Stimulated activated CD8-positive, alpha-beta memory T cell treated with anti-CD3 and anti-CD28 coated beads, Interleukin-4, amount 100 ng/mL, for 1 hour (primary cell): Measurements from ENCODE around the gene ZNF296.

Experiments
- DNase-seq, 2 donors: peaks; one replicate each; pipeline ENCODE4 v3.0.0-alpha.2; 2020; ENCODE audit warnings: low read depth in 2 of 2, low spot score in 1 of 2

ZNF296 gene

DNA sequence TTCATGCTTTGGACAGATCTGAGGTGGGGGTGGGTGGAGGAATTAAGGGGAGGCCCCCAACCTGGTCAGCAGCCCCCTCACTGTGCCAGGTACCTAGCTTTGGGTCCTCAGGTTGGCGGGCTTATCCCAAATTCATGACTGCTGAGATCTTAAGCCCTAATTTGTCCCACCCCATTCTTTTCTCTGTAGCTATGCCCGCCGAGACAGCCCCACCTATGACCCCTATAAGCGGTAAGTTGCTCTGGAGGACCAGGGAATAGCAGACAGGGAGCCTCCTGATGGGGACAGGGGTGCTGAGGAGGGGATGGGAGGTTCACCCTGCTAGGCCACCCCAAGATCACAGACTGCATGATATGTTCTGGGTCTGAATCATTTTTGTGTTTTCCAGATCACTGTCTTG is 14.3 kb downstream of the ZNF296 start:
- no peak for DNase-seq

DNA sequence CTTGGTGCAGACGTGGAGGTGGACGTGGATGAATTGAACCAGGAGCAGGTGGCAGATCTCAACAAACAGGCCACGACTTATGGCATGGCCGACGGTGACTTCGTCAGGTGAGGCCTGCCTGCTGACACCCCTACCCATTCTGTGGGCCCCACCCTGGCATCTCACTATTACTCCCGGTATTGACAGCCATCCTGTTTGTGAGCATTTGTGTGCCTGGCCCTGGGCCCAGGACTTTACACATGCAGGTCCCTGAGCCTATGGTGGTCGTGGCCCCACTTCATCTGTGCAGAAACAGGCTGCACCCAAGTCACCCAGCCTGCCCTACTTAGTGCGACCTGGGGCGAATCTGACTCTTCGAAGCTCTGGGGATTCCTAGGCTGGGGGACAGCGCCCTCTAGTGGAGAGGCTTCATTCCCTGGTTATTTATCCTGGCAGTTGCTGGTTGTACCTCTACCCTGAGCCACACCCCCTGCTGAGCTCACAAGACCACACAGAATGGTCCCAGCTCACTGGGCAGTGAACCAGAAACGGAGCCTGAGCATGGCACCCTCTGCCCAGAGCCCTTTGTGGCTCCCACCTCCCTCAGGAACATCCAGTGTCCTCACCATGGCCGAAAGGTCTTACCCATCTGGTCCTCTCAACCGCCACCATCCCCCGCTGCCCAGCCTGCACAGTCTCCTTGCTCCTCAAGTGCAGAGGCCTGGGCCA is 16.9 kb downstream of the ZNF296 start:
- peak; percentile 72 to 75 for DNase-seq

DNA sequence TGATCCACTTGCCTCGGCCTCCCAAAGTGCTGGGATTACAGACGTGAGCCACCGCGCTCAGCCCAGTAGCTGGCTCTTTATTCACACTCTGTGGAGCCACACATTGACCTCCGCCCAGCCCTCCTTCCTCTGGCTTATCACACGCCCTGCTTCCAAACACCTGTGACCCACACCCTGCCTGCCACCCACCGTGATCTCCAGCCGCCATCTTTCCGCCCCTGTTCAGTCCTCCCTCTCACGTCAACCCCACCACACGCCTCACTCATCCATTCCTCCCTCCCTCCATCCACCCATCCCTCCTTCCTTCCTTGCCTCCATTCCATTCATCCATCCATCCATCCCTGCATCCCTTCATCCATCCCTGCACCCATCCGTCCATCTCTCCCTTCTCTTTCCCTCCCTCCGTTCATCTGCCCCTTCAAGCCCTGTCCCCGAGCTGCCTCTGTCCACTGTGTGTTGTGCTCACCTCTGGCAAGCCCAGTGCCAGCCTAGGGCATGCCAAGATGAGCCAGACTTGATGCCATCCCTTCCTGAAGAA is 17.6 kb downstream of the ZNF296 start:
- no peak for DNase-seq

DNA sequence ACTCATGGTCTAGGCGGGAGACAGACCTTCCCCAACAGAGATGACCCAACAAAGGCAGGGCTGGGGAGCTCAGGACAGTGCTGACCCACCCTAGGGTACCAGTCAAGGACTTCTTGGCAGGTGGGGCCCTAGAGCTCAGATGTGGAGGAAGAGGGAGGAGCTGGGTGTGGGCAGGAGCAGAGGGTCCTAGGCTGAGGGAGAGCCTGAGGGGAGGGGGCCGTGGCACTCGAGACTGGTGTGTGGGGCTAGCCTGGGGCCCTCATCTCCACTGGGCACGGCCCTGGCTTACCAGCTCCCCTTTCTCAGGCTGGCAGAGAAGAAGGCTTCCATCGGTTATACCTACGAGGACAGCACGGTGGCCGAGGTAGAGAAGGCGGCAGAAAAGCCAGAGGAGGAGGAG is 18.8 kb downstream of the ZNF296 start:
- DNase-seq: no peak

DNA sequence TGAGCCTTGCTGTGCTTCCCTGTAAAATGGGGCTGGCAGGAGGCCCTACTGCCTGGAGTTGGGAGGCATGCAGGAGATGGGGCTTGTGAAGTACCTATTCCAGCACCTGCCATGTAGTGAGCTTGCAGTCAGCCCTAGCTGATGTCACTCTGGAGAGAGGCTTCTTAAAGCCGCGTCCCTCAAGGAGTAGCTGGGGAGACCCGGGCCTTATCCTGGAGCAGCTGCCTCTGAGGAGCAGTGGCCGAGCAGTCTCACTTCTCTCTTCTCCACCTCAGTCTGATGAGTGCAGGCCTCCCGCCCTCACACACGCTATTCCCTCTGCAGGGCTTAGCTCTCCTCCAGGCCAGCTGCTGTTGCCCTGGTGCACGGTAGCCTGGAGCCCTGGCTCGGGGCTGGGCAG is 19.4 kb downstream of the ZNF296 start:
- DNase-seq: no peak

DNA sequence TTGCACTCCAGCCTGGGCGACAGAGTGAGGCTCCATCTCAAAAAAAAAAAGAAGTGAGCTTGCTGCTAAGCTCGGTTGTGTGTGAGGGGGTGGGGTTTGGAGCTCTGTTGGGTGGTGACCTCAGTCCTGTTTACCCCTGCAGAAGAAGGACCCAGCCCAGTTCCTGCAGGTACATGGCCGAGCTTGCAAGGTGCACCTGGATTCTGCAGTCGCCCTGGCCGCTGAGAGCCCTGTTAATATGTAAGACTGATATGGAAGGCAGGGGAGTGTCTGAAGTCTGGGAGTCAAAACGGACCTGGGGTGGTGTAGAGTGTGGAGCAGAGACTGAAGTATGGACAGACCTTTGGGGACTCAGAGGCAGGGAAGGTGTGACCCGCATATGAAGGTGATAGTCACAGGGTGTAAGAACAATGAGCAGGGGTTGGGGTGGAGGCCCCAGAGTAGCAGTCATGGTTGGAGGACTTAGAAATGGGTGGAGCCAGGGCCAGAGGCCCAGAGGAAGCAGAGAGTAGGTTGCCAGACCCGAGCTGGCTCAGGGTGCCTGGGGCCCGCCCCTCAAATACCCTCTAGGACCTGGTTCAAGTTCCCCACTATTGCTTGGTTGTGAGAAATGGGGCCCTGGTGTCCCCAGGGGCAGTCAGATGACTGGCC is 24.2 kb downstream of the ZNF296 start:
- DNase-seq: no peak

DNA sequence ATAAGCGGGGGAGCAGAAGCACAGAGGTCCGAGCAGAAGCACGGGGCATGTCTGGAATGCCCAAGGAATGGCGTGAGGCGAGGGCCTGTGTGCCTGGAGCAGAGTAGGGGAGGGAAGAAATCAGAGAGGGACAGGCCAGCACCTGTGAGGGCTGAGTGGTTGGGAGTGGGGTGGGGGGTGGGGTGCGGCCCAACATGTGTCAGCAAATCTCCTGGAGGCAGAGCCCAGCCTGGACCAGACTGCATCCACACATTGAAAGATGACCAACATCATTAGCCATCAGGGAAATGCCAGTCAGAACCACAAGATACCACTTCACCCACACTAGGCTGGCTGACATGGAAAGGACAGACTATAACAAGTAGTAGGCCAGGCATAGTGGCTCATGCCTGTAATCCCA is 26.2 kb downstream of the ZNF296 start:
- no peak for DNase-seq

DNA sequence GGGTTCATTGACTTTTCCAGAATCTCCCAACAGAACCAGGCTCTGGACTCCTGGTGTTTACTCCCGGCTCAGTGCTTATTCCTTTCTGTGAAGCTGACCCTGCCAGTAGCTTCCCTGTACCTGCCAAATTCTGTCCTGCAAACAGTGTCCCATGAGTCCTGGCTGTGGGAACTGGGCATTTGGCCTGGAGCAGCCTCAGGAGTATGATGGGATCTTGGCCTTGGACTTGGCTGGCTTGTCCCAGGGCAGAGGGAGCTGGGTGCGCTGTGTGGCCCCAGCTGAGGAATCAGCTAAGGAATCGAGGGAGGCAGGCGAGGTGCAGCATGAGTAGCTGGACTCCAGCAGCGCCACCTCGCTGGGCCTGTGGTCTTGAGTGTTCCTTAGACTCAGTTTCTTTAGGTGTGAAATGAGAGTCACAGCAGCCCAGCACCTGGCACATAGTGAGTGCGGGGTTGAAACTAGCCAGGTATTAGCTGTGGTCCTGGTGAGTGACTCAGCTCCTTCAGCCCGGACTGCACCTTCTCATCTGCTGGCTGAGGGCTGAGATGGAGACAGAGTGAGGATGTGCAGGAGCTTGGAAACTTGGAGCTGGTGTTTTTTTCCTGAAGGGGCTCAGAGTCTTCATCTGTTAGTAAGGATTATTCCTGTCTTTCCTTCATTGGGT is 27.1 kb downstream of the ZNF296 start:
- no peak for DNase-seq

DNA sequence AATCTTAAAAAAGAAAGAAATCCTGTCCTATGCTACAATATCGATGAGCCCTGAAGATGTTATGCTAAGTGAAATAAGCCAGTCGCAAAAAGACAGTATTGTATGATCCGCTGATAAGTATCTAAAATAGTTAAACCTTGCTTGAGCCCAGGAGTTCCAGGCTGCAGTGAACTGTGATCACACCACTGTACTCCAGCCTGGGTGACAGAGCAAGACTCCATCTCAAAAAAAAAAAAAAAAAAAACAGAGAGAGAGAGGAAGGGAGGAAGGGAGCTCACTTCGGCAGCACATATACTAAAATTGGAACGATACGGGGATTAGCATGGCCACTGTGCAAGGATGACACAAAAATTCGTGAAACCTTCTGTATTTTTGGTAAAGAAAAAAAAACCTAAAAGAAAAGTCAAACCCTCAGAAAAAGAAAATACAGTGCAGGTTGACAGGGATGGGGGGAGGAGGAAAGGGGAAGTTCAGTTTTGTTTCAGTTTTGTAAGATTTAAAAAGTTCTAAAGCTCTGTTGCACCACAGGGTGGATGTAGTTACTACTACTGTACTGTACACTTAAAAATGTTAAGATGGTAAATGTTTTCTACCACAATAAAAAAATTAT is 29.0 kb downstream of the ZNF296 start:
- DNase-seq: no peak

DNA sequence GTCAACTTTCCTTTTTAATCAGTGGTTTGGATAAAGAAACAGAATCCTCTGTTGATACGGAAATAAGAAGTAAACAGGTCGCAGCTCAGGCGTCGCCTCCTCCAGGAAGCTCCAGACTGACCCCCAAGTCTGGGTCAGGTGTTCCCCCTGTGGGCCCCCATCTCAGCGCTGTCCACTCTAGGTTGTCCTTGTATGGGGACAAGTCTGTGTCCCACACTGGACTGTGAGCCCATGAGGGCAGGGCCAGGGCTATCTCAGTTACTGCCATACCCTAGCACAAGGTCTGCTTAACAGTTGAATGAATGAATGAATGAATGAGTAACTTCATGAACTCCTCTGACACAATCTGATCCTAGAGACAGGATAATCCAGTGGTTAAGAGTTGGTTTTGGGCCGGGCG is 29.9 kb downstream of the ZNF296 start:
- DNase-seq: no peak

DNA sequence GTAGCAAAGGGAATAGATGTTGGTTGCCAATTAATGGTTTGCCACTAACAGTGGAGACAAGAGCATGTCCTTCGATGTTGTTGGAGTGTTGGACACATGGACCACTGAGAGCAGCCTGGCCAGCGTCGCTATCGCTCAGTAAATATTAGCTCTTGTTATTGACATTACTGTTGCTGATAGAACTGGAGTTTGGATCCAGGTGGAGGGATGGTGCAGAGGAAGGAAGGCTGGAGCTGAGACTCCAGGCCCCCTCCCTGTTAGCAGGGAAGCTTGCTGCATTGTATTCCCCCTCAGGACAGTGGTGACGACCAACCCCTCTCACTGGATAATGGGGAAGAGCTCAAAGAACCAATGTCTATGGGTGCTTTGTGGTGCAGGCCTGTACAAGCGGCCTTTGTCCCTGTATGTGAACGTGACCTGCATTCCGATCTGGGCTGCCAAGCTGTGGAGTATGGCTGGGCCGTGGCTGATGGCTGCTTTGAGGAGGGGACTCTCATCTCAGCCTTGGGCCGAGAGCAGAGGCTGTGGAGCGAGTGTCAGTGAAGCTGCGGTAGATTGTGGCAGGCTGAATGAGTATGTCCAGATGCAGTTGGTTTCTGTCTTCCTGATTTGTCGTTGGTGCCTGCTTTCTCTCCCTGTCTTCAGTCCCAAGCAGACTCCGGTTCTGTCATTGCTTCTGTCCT is 30.5 kb downstream of the ZNF296 start:
- DNase-seq: no peak

DNA sequence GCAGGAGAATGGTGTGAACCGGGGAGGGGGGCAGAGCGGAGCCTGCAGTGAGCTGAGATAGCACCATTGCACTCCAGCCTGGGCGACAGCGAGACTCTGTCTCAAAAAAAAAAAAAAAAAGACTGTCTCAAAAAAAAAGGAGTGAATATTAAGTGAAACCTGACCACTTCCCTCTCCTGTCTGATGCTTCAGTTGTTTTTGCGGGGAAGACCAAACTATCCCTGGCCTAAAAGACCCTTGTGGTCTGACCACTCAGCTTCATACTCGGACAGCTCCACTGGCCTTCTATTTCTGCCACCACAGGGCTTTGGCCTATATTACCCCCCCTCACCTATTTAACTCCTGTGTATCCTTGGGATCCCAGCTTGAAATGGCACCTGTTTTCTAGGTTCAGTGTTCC is 35.2 kb downstream of the ZNF296 start:
- DNase-seq: no peak

DNA sequence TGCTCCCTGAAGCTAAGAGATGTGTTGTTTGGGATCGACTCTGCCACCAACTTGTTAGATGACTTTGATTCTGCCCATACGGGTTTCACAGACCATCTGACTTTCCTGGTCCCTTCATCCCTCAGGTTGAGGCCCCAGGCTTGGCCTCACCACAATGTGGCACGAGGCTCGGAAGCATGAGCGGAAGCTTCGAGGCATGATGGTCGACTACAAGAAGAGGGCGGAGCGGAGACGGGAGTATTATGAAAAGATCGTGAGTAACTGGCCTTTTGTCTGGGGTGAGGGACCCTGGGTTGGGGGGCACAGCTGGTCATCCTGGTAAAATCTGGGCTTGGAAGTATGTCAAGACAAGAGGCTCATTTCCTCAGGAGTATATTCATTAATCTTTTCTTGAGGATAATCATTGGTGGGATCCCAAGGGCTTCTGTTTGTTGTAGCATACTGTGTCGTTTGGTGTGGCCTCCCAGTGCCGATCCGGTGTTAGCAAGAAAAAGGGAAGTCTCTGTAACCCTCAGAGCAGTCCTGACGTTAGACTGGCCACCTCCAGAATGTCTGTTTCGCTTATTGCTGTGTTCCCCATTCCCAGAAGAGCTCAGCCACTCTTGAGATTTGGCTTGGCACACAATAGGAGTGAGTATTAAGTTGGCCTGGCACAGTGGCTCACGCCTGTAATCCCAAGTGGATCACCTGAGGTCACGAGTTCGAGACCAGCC is 36.1 kb downstream of the ZNF296 start:
- DNase-seq: no peak

DNA sequence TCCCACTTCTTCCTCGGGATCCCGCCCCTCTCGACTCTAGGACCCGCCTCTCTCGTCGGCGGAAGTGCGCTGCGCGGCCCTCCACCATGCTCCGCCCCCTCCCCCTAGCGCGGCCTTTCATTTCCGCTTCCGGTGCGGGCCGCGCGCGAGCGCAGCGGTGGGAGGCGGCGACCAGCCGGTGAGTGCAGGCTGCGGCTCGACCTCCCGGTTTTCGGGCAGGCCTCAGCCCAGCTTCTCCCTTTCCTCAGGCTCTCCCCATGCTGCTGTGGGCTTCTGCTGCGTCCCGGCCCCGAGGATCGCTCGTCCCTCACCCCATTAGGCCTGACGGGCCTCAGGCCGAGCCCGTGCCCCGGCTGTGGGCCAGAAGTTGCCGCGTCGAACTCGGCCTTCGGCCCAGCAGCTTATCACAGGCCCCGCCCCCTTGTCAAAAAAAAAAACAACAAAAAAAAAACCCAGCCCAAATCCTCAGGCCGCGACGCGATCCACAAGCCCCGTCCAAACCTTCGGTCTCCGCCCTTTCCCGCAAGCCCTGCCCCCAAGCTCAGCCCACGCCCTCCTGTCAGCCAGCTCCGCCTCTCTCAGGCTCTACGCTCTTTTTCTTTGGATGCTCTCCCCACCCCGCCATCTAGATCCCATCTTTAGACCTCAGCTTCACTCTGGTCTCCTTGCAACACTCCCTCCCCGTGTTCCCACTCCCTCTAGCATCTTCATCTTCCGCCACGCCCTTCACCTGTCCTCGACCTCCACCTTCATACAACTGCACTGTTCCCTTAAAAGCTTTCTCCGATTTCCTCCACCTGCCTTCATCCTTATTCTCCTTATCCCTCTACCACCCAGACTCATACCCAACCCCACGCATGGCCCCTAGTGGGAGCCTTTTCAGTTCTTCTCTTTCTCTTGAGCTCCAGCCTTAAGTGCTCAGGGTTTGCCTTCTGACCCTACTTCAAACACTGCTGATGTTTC is 37.1 kb downstream of the ZNF296 start, which contains the start of gene CLASRP:
CLASRP (plus strand) TSS at position 115 of the 963 bp plus-strand sequence. CDS start 1,168 bp downstream, outside the sequence.
- DNase-seq: peak; percentile 75 to 79

DNA sequence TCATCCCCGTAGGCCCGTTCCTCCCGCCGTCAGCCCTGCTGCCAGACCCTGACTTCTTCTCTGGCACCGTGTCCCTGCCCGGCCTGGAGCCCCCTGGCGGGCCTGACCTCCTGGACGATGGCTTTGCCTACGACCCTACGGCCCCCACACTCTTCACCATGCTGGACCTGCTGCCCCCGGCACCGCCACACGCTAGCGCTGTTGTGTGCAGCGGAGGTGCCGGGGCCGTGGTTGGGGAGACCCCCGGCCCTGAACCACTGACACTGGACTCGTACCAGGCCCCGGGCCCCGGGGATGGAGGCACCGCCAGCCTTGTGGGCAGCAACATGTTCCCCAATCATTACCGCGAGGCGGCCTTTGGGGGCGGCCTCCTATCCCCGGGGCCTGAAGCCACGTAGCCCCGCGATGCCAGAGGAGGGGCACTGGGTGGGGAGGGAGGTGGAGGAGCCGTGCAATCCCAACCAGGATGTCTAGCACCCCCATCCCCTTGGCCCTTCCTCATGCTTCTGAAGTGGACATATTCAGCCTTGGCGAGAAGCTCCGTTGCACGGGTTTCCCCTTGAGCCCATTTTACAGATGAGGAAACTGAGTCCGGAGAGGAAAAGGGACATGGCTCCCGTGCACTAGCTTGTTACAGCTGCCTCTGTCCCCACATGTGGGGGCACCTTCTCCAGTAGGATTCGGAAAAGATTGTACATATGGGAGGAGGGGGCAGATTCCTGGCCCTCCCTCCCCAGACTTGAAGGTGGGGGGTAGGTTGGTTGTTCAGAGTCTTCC is 38.7 kb downstream of the ZNF296 start:
- DNase-seq: no peak

DNA sequence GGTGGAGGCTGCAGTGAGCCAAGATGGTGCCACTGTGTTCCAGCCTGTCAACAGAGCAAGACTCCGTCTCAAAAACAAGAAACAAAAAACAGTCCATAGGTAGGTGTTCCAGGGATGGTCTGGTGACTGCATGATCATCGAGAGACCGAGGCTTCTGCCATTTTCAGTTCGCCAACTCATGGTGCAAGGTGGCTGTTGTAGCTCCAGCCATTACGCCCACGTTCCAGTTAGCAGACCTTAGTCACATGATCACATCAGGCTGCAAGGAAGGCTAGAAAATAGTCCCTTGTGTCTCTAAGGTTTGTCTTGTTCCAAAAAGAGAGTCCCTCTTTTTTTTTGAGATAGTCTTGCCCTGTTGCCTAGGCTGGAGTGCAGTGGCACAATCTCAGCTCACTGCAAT is 40.5 kb downstream of the ZNF296 start:
- DNase-seq: no peak

DNA sequence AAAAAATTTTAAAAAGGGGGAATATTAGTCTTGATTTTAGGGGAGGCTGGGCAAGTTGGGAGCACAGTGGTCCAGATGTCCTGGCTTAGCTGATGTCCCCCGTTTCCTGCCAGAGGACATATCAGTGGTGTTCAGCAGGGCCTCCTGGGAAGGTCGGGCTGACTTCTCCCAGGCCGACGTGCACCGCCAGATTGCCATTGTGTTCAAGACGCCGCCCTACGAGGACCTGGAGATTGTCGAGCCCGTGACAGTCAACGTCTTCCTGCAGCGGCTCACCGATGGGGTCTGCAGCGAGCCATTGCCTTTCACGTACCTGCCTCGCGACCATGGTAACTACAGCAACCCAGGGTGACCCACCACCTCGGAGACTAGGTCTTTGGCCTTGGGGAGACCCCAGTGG is 43.9 kb downstream of the ZNF296 start:
- no peak for DNase-seq

DNA sequence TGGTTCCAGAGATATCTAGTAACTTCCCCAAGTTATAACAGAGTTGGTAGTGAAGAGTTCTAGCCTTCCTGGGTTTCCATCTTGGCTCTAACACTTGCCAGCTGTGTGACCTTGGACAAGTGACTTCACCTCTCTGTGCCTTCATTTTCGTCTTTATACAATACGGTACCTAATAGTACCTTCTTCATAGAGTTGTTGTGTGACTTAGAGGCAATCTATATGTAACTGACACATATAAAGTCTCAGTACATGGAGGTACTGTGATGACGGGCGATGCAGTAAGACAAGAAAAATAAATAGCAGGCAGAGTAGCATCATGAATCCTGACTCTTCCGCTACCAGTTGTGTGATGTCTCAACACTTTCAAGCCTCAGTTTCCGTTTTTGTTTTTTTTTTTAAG is 45.5 kb downstream of the ZNF296 start:
- DNase-seq: no peak

DNA sequence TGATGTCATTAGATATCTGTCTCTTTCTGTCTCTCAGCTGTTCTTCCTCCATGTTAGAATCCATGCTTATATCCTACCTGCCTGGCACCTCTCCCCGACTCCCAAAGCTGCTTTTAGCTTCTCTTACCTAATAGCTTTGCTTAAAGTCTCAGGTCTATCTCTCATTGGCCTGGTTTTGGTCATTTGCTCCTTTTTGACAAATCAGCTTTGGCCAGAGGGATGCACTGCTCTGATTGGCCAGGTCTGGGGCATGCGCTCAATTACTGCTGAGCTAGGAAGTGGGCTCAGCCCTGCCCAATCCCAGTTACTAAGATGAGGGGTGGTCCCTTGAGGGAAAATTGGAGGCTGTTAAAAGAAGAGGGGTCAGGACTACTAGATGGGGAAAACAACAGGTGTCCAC is 48.9 kb downstream of the ZNF296 start:
- DNase-seq: no peak
